Placental pericyte (primary cell): Measurements from ENCODE around the gene TMED10. TPM values are rescaled to one million over a fixed set of nuclear protein-coding genes. Genes with fewer than 3 reads are reported as not detected.

ENCODE experiments used
- small RNA-seq: library from RNA; depleted of rRNA; stranded (forward); fragments of <200 nt; gene quantifications from one replicate; pipeline ENCODE3, GENCODE V24; 2012; ENCODE audit warnings: low replicate concordance
- total RNA-seq: library from RNA; depleted of rRNA; stranded (reverse); fragments of >200 nt; gene quantifications from 2 replicates; pipeline ENCODE4 v1.2.3, GENCODE V29; 2012

The TMED10 gene
- 263 and 440 TPM in 2 replicates for total RNA-seq

GRCh38 chr14:75176142-75176820, at the start of gene TMED10:
Gene TMED10, minus strand, starts transcription at chr14:75176612. Its CDS starts 33 bp downstream, at chr14:75176579.

GRCh38 chr14:75126679-75127473, 49.5 kb downstream of the TMED10 start, which contains the start of gene NEK9:
Gene NEK9, minus strand, starts transcription at chr14:75127048. Its CDS starts 127 bp downstream, at chr14:75126921.

Small RNA genes lying within 50 kb of the gene (small RNA-seq; reads per million reads assigned to genes)
- gene HIF1AP1: 0.20 reads per million
- gene RNU4ATAC14P: not detected

Other genes starting within 250 kb of the TMED10 start
- 0.22 and 2.4 TPM in 2 replicates for gene PGF, start 221.0 kb downstream of the TMED10 start, total RNA-seq
- 47.5 and 60.7 TPM in 2 replicates for gene EIF2B2, start 173.7 kb downstream of the TMED10 start, total RNA-seq
- 17.5 and 27.2 TPM in 2 replicates for gene MLH3, start 125.1 kb downstream of the TMED10 start, total RNA-seq
- gene ACYP1, start 112.6 kb downstream of the TMED10 start, total RNA-seq: 1.3 and 8.9 TPM in 2 replicates
- gene ZC2HC1C, start 107.0 kb downstream of the TMED10 start, total RNA-seq: 0.22 and 2.3 TPM in 2 replicates
- gene NEK9, start 49.6 kb downstream of the TMED10 start, total RNA-seq: 30.6 and 33.8 TPM in 2 replicates
- gene FOS, start 102.2 kb upstream of the TMED10 start, total RNA-seq: 18.9 and 25.4 TPM in 2 replicates